ENCODE results near the gene ACTR8. TPM values are rescaled to one million over a fixed set of nuclear protein-coding genes. Genes with fewer than 3 reads are reported as not detected.

The ACTR8 gene
- total and polyA plus RNA-seq, 2 of the 13 experiments (the other 11 are each of a cell fraction or from before 2014, with no cell fraction given), result 15.5 to 29.0 TPM

DNA sequence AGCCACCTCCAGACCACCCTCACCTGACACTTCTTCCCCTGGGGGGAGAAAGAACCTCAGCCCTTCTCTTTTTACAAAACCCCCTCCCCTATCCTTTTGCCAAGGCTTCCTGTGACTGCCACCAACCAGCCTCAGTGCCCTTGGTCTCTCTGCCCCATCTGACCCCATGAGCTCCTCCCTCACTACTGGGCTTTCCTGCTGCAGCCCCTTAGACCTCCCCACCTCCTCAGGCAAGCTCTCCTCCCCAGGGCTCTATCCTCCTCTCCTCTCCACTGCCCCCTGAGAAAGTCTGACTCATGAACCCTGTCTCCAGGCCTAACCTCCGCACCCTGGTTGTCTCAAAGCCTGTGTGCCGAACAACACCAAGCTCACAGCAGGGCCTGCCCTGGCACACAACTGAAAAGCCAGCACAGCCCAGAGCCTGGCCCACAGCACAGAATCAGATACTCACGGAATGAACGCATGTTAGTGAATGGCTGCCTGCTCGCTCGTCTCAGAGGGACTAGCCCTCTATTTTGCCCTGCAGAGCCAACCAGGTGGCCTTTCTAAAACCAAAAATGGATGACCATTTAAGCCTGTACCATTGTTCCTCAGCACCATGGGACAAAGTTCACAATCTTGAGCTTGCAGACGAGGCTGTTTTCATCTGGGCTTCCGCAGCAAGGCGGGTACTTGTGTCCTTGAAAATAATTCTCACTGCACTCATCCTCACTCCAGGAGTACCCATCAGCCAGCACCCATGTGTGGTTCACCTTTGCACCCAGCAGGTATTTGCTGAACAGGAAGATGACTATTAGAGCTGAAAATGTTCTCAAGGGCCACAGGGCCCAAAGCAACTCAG, 37.5 kb downstream of the ACTR8 start (continued):
- TF ChIP-seq PHB2 (IDR thresholded peaks at IDR 0.05; ENCODE audit: partially characterized antibody) (no peak), SETDB1 (CRISPR knock-in tag; IDR thresholded peaks at IDR 0.05; ENCODE audit: borderline replicate concordance) (no peak), SIN3A (IDR thresholded peaks at IDR 0.05; ENCODE audit: borderline replicate concordance, low read depth, low read length) (peak; percentile 62; the same call in 1 of the 2 replicates), ZBTB3 (CRISPR knock-in tag; IDR thresholded peaks at IDR 0.05; ENCODE audit: borderline replicate concordance, low read depth) (no peak), BRCA1 (CRISPR knock-in tag; IDR thresholded peaks at IDR 0.05) (peak; percentile 59; the same call in 1 of the 2 replicates), MBD4 (IDR thresholded peaks at IDR 0.05; ENCODE audit: borderline replicate concordance, low read length) (no peak), NFRKB (IDR thresholded peaks at IDR 0.05) (no peak), ATRX (CRISPR knock-in tag; IDR thresholded peaks at IDR 0.05; ENCODE audit: borderline replicate concordance) (no peak), MAFG (CRISPR knock-in tag; IDR thresholded peaks at IDR 0.05) (no peak), NFIB (CRISPR knock-in tag; IDR thresholded peaks at IDR 0.05; ENCODE audit: borderline replicate concordance) (no peak), CBX1 (IDR thresholded peaks at IDR 0.05; ENCODE audit: low read depth) (no peak), ATF7-NPFF (CRISPR knock-in tag; IDR thresholded peaks at IDR 0.05; ENCODE audit: low read depth) (0 out of 2 replicates have a peak, but pooled peaks have one; percentile 42), ETV5 (CRISPR knock-in tag; IDR thresholded peaks at IDR 0.05; ENCODE audit: borderline replicate concordance) (peak; percentile 80), HOXA5 (CRISPR knock-in tag; IDR thresholded peaks at IDR 0.05) (no peak; the same call in 1 of the 2 replicates), SKI (IDR thresholded peaks at IDR 0.05; ENCODE audit: partially characterized antibody) (no peak), ATF7 (IDR thresholded peaks at IDR 0.05) (no peak), ATF7 (CRISPR knock-in tag; IDR thresholded peaks at IDR 0.05) (no peak), REPIN1 (CRISPR knock-in tag; IDR thresholded peaks at IDR 0.05; ENCODE audit: borderline replicate concordance, low read depth) (0 out of 2 replicates have a peak, but pooled peaks have one; percentile 14), PHF21A (CRISPR knock-in tag; IDR thresholded peaks at IDR 0.05) (peak; percentile 86), NPAS2 (CRISPR knock-in tag; IDR thresholded peaks at IDR 0.05; ENCODE audit: borderline replicate concordance) (no peak), ZNF543 (CRISPR knock-in tag; IDR thresholded peaks at IDR 0.05) (no peak; the same call in 1 of the 2 replicates), HOXD1 (CRISPR knock-in tag; IDR thresholded peaks at IDR 0.05) (0 out of 2 replicates have a peak, but pooled peaks have one; percentile 58)
- TF ChIP-seq, protein P1, sequence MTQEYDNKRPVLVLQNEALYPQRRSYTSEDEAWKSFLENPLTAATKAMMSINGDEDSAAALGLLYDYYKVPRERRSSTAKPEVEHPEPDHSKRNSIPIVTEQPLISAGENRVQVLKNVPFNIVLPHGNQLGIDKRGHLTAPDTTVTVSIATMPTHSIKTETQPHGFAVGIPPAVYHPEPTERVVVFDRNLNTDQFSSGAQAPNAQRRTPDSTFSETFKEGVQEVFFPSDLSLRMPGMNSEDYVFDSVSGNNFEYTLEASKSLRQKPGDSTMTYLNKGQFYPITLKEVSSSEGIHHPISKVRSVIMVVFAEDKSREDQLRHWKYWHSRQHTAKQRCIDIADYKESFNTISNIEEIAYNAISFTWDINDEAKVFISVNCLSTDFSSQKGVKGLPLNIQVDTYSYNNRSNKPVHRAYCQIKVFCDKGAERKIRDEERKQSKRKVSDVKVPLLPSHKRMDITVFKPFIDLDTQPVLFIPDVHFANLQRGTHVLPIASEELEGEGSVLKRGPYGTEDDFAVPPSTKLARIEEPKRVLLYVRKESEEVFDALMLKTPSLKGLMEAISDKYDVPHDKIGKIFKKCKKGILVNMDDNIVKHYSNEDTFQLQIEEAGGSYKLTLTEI (CRISPR knock-in tag; conservative IDR thresholded peaks at IDR 0.05), result no peak
- TF ChIP-seq, protein P2, sequence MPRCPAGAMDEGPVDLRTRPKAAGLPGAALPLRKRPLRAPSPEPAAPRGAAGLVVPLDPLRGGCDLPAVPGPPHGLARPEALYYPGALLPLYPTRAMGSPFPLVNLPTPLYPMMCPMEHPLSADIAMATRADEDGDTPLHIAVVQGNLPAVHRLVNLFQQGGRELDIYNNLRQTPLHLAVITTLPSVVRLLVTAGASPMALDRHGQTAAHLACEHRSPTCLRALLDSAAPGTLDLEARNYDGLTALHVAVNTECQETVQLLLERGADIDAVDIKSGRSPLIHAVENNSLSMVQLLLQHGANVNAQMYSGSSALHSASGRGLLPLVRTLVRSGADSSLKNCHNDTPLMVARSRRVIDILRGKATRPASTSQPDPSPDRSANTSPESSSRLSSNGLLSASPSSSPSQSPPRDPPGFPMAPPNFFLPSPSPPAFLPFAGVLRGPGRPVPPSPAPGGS (CRISPR knock-in tag; IDR thresholded peaks at IDR 0.05), result no peak
- TF ChIP-seq, protein P3, sequence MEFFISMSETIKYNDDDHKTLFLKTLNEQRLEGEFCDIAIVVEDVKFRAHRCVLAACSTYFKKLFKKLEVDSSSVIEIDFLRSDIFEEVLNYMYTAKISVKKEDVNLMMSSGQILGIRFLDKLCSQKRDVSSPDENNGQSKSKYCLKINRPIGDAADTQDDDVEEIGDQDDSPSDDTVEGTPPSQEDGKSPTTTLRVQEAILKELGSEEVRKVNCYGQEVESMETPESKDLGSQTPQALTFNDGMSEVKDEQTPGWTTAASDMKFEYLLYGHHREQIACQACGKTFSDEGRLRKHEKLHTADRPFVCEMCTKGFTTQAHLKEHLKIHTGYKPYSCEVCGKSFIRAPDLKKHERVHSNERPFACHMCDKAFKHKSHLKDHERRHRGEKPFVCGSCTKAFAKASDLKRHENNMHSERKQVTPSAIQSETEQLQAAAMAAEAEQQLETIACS (CRISPR knock-in tag; IDR thresholded peaks at IDR 0.05), result no peak

Data from HepG2 (cell line).